Measurements from ENCODE around the gene CLDN2.

The CLDN2 gene

GRCh38 chrX:106936246-106936645 is 16.0 kb downstream of the CLDN2 start:
- H3K27me3 ChIP-seq (ENCODE audit: control insufficient read depth in 1 of 2, insufficient read depth in 2 of 2, low read length in 2 of 2), result no peaks in the 10 kb centered on the region
- H3K4me3 ChIP-seq (ENCODE audit: low read depth in 1 of 2, low read length in 2 of 2), result no peak overlapping the region
- H3K9me3 ChIP-seq (ENCODE audit: control insufficient read depth in 1 of 2, low read length in 2 of 2), result no peaks in the 10 kb centered on the region
- H3K4me1 ChIP-seq (ENCODE audit: control insufficient read depth in 1 of 2, insufficient read depth in 2 of 2, low read length in 2 of 2), result peaks cover 18 to 25% of the 10 kb centered on the region in 2 donors
- no peak overlapping the region for H3K9ac ChIP-seq (ENCODE audit: low read depth in 1 of 2, low read length in 2 of 2)
- peaks cover 0 to 6% of the 10 kb centered on the region in 2 donors for H3K36me3 ChIP-seq (ENCODE audit: control insufficient read depth in 1 of 2, insufficient read depth in 2 of 2, low read length in 2 of 2)
- H3K27ac ChIP-seq (ENCODE audit: low read depth, low read length), result no peak overlapping the region

- Histone ChIP-seq H3K36me3 (ENCODE audit: control insufficient read depth in 1 of 2, insufficient read depth in 2 of 2, low read length in 2 of 2) (peaks cover 0 to 21% of the 10 kb centered on the region in 2 donors), H3K27me3 (ENCODE audit: control insufficient read depth in 1 of 2, insufficient read depth in 2 of 2, low read length in 2 of 2) (no peaks in the 10 kb centered on the region), H3K27ac (ENCODE audit: low read depth, low read length) (no peak overlapping the region), H3K9ac (ENCODE audit: low read depth in 1 of 2, low read length in 2 of 2) (no peak overlapping the region), H3K4me1 (ENCODE audit: control insufficient read depth in 1 of 2, insufficient read depth in 2 of 2, low read length in 2 of 2) (no peaks in the 10 kb centered on the region), H3K4me3 (ENCODE audit: low read depth in 1 of 2, low read length in 2 of 2) (no peak overlapping the region), H3K9me3 (ENCODE audit: control insufficient read depth in 1 of 2, low read length in 2 of 2) (no peaks in the 10 kb centered on the region)
These were observed 19.4 kb downstream of the CLDN2 start for GRCh38 chrX:106939566-106939965.

- no peak overlapping the region for H3K4me3 ChIP-seq (ENCODE audit: low read depth in 1 of 2, low read length in 2 of 2)
- no peaks in the 10 kb centered on the region for H3K9me3 ChIP-seq (ENCODE audit: control insufficient read depth in 1 of 2, low read length in 2 of 2)
- no peaks in the 10 kb centered on the region for H3K27me3 ChIP-seq (ENCODE audit: control insufficient read depth in 1 of 2, insufficient read depth in 2 of 2, low read length in 2 of 2)
- no peak overlapping the region for H3K27ac ChIP-seq (ENCODE audit: low read depth, low read length)
- H3K9ac ChIP-seq (ENCODE audit: low read depth in 1 of 2, low read length in 2 of 2), result no peak overlapping the region
- peaks cover 0 to 21% of the 10 kb centered on the region in 2 donors for H3K36me3 ChIP-seq (ENCODE audit: control insufficient read depth in 1 of 2, insufficient read depth in 2 of 2, low read length in 2 of 2)
- no peaks in the 10 kb centered on the region for H3K4me1 ChIP-seq (ENCODE audit: control insufficient read depth in 1 of 2, insufficient read depth in 2 of 2, low read length in 2 of 2)
These were observed 19.9 kb downstream of the CLDN2 start for GRCh38 chrX:106940068-106940467.

GRCh38 chrX:106946464-106946863 is 26.3 kb downstream of the CLDN2 start:
- H3K27ac ChIP-seq (ENCODE audit: low read depth, low read length), result no peak overlapping the region
- H3K27me3 ChIP-seq (ENCODE audit: control insufficient read depth in 1 of 2, insufficient read depth in 2 of 2, low read length in 2 of 2), result no peaks in the 10 kb centered on the region
- H3K9ac ChIP-seq (ENCODE audit: low read depth in 1 of 2, low read length in 2 of 2), result no peak overlapping the region
- no peak overlapping the region for H3K4me3 ChIP-seq (ENCODE audit: low read depth in 1 of 2, low read length in 2 of 2)
- peaks cover 0 to 13% of the 10 kb centered on the region in 2 donors for H3K36me3 ChIP-seq (ENCODE audit: control insufficient read depth in 1 of 2, insufficient read depth in 2 of 2, low read length in 2 of 2)
- no peaks in the 10 kb centered on the region for H3K9me3 ChIP-seq (ENCODE audit: control insufficient read depth in 1 of 2, low read length in 2 of 2)
- H3K4me1 ChIP-seq (ENCODE audit: control insufficient read depth in 1 of 2, insufficient read depth in 2 of 2, low read length in 2 of 2), result no peaks in the 10 kb centered on the region

- Histone ChIP-seq H3K9ac (ENCODE audit: low read depth in 1 of 2, low read length in 2 of 2) (no peak overlapping the region), H3K27me3 (ENCODE audit: control insufficient read depth in 1 of 2, insufficient read depth in 2 of 2, low read length in 2 of 2) (no peaks in the 10 kb centered on the region), H3K27ac (ENCODE audit: low read depth, low read length) (no peak overlapping the region), H3K9me3 (ENCODE audit: control insufficient read depth in 1 of 2, low read length in 2 of 2) (no peaks in the 10 kb centered on the region), H3K4me3 (ENCODE audit: low read depth in 1 of 2, low read length in 2 of 2) (no peak overlapping the region), H3K4me1 (ENCODE audit: control insufficient read depth in 1 of 2, insufficient read depth in 2 of 2, low read length in 2 of 2) (peaks cover 3 to 4% of the 10 kb centered on the region in 2 donors), H3K36me3 (ENCODE audit: control insufficient read depth in 1 of 2, insufficient read depth in 2 of 2, low read length in 2 of 2) (no peaks in the 10 kb centered on the region)
These were observed 28.4 kb downstream of the CLDN2 start for GRCh38 chrX:106948641-106949040.

- H3K27me3 ChIP-seq (ENCODE audit: control insufficient read depth in 1 of 2, insufficient read depth in 2 of 2, low read length in 2 of 2), result no peaks in the 10 kb centered on the region
- no peaks in the 10 kb centered on the region for H3K36me3 ChIP-seq (ENCODE audit: control insufficient read depth in 1 of 2, insufficient read depth in 2 of 2, low read length in 2 of 2)
- H3K9ac ChIP-seq (ENCODE audit: low read depth in 1 of 2, low read length in 2 of 2), result no peak overlapping the region
- H3K4me3 ChIP-seq (ENCODE audit: low read depth in 1 of 2, low read length in 2 of 2), result no peak overlapping the region
- no peak overlapping the region for H3K27ac ChIP-seq (ENCODE audit: low read depth, low read length)
- peaks cover 3 to 4% of the 10 kb centered on the region in 2 donors for H3K4me1 ChIP-seq (ENCODE audit: control insufficient read depth in 1 of 2, insufficient read depth in 2 of 2, low read length in 2 of 2)
- no peaks in the 10 kb centered on the region for H3K9me3 ChIP-seq (ENCODE audit: control insufficient read depth in 1 of 2, low read length in 2 of 2)
These were observed 29.2 kb downstream of the CLDN2 start for GRCh38 chrX:106949366-106949765.

- H3K9ac ChIP-seq (ENCODE audit: low read depth in 1 of 2, low read length in 2 of 2), result no peak overlapping the region
- no peak overlapping the region for H3K27ac ChIP-seq (ENCODE audit: low read depth, low read length)
- no peaks in the 10 kb centered on the region for H3K9me3 ChIP-seq (ENCODE audit: control insufficient read depth in 1 of 2, low read length in 2 of 2)
- no peak overlapping the region for H3K4me3 ChIP-seq (ENCODE audit: low read depth in 1 of 2, low read length in 2 of 2)
- peaks cover 3 to 4% of the 10 kb centered on the region in 2 donors for H3K4me1 ChIP-seq (ENCODE audit: control insufficient read depth in 1 of 2, insufficient read depth in 2 of 2, low read length in 2 of 2)
- H3K27me3 ChIP-seq (ENCODE audit: control insufficient read depth in 1 of 2, insufficient read depth in 2 of 2, low read length in 2 of 2), result no peaks in the 10 kb centered on the region
- H3K36me3 ChIP-seq (ENCODE audit: control insufficient read depth in 1 of 2, insufficient read depth in 2 of 2, low read length in 2 of 2), result no peaks in the 10 kb centered on the region
These were observed 30.2 kb downstream of the CLDN2 start for GRCh38 chrX:106950381-106950780.

- no peaks in the 10 kb centered on the region for H3K27me3 ChIP-seq (ENCODE audit: control insufficient read depth in 1 of 2, insufficient read depth in 2 of 2, low read length in 2 of 2)
- peaks cover 3 to 4% of the 10 kb centered on the region in 2 donors for H3K4me1 ChIP-seq (ENCODE audit: control insufficient read depth in 1 of 2, insufficient read depth in 2 of 2, low read length in 2 of 2)
- H3K36me3 ChIP-seq (ENCODE audit: control insufficient read depth in 1 of 2, insufficient read depth in 2 of 2, low read length in 2 of 2), result no peaks in the 10 kb centered on the region
- H3K27ac ChIP-seq (ENCODE audit: low read depth, low read length), result no peak overlapping the region
- H3K9me3 ChIP-seq (ENCODE audit: control insufficient read depth in 1 of 2, low read length in 2 of 2), result no peaks in the 10 kb centered on the region
- H3K9ac ChIP-seq (ENCODE audit: low read depth in 1 of 2, low read length in 2 of 2), result no peak overlapping the region
- H3K4me3 ChIP-seq (ENCODE audit: low read depth in 1 of 2, low read length in 2 of 2), result no peak overlapping the region
These were observed 31.0 kb downstream of the CLDN2 start for GRCh38 chrX:106951230-106951629.

GRCh38 chrX:106952089-106952488 is 31.9 kb downstream of the CLDN2 start:
- Histone ChIP-seq H3K27ac (ENCODE audit: low read depth, low read length) (no peak overlapping the region), H3K9me3 (ENCODE audit: control insufficient read depth in 1 of 2, low read length in 2 of 2) (no peaks in the 10 kb centered on the region)

GRCh38 chrX:106952538-106952937 is 32.3 kb downstream of the CLDN2 start:
- Histone ChIP-seq H3K36me3 (ENCODE audit: control insufficient read depth in 1 of 2, insufficient read depth in 2 of 2, low read length in 2 of 2) (peaks cover 0 to 4% of the 10 kb centered on the region in 2 donors), H3K9me3 (ENCODE audit: control insufficient read depth in 1 of 2, low read length in 2 of 2) (no peaks in the 10 kb centered on the region), H3K4me3 (ENCODE audit: low read depth in 1 of 2, low read length in 2 of 2) (no peak overlapping the region), H3K27ac (ENCODE audit: low read depth, low read length) (no peak overlapping the region), H3K9ac (ENCODE audit: low read depth in 1 of 2, low read length in 2 of 2) (no peak overlapping the region), H3K4me1 (ENCODE audit: control insufficient read depth in 1 of 2, insufficient read depth in 2 of 2, low read length in 2 of 2) (peaks cover 3 to 4% of the 10 kb centered on the region in 2 donors), H3K27me3 (ENCODE audit: control insufficient read depth in 1 of 2, insufficient read depth in 2 of 2, low read length in 2 of 2) (no peaks in the 10 kb centered on the region)

More at GRCh38 chrX:106952089-106952488, 31.9 kb downstream of the CLDN2 start:
- Histone ChIP-seq H3K27me3 (ENCODE audit: control insufficient read depth in 1 of 2, insufficient read depth in 2 of 2, low read length in 2 of 2) (no peaks in the 10 kb centered on the region), H3K36me3 (ENCODE audit: control insufficient read depth in 1 of 2, insufficient read depth in 2 of 2, low read length in 2 of 2) (peaks cover 0 to 4% of the 10 kb centered on the region in 2 donors), H3K4me1 (ENCODE audit: control insufficient read depth in 1 of 2, insufficient read depth in 2 of 2, low read length in 2 of 2) (peaks cover 3 to 4% of the 10 kb centered on the region in 2 donors), H3K9ac (ENCODE audit: low read depth in 1 of 2, low read length in 2 of 2) (no peak overlapping the region), H3K4me3 (ENCODE audit: low read depth in 1 of 2, low read length in 2 of 2) (no peak overlapping the region)

GRCh38 chrX:106952988-106953387 is 32.8 kb downstream of the CLDN2 start:
- Histone ChIP-seq H3K4me1 (ENCODE audit: control insufficient read depth in 1 of 2, insufficient read depth in 2 of 2, low read length in 2 of 2) (peaks cover 3 to 4% of the 10 kb centered on the region in 2 donors), H3K36me3 (ENCODE audit: control insufficient read depth in 1 of 2, insufficient read depth in 2 of 2, low read length in 2 of 2) (peaks cover 0 to 8% of the 10 kb centered on the region in 2 donors), H3K27ac (ENCODE audit: low read depth, low read length) (no peak overlapping the region), H3K9ac (ENCODE audit: low read depth in 1 of 2, low read length in 2 of 2) (no peak overlapping the region), H3K4me3 (ENCODE audit: low read depth in 1 of 2, low read length in 2 of 2) (no peak overlapping the region), H3K27me3 (ENCODE audit: control insufficient read depth in 1 of 2, insufficient read depth in 2 of 2, low read length in 2 of 2) (no peaks in the 10 kb centered on the region), H3K9me3 (ENCODE audit: control insufficient read depth in 1 of 2, low read length in 2 of 2) (no peaks in the 10 kb centered on the region)
